Activated gamma-delta T cell treated with anti-CD3 and anti-CD28 coated beads, Interleukin-2, amount 50 U/mL, for 16 hours (primary cell): Measurements from ENCODE around the gene RGL3.
"Not testable (repeated sequence)": the region's sequence is repeated elsewhere in the genome, so short reads cannot be mapped to it uniquely, and the experiment has no call there.

Source experiments
- DNase-seq: peaks from one replicate; pipeline ENCODE4 v3.0.0-alpha.2; 2020; ENCODE audit warnings: low read depth

RGL3 gene

DNA sequence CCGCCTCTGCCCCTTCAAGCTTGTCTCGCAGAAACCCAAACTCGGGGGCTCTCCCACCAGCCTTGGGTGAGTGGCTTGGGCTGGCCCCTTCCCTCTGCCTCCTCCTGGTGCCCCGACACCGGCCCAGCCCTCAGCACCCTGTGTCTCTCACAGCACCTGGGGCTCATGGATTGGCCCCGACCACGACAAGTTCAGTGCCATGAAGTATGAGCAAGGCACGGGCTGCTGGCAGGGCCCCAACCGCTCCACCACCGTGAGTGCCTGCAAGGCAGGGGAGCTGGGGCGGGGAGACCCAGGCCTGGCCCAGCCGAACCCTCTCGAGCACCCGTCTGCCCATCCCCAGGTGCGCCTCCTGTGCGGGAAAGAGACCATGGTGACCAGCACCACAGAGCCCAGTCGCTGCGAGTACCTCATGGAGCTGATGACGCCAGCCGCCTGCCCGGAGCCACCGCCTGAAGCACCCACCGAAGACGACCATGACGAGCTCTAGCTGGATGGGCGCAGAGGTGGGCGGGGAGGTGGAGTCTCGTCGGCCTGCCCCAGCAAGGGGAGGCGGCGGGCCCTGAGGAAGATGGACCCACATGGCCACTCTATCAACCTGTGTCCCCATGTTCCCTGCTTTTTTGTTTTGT is 29.9 kb upstream of the RGL3 start:
- no peak for DNase-seq

DNA sequence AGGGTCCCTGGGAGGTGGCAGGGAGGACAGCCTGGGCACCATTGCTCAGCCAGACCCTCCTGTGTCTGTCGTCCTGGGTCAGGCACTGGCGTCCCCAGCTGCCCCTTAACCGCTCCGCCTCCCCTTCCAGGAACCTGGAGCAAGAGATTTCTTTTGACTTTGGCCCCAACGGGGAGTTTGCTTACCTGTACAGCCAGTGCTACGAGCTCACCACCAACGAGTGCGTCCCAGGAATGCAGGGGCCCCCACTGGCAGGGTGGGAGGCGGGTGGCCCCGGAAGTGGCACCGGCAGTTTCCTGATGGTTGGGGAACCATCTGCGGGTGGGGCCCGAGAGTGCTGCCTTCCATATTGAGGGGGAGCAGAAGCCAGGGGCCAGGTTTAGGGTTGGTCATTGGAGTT is 29.3 kb upstream of the RGL3 start:
- DNase-seq: no peak

DNA sequence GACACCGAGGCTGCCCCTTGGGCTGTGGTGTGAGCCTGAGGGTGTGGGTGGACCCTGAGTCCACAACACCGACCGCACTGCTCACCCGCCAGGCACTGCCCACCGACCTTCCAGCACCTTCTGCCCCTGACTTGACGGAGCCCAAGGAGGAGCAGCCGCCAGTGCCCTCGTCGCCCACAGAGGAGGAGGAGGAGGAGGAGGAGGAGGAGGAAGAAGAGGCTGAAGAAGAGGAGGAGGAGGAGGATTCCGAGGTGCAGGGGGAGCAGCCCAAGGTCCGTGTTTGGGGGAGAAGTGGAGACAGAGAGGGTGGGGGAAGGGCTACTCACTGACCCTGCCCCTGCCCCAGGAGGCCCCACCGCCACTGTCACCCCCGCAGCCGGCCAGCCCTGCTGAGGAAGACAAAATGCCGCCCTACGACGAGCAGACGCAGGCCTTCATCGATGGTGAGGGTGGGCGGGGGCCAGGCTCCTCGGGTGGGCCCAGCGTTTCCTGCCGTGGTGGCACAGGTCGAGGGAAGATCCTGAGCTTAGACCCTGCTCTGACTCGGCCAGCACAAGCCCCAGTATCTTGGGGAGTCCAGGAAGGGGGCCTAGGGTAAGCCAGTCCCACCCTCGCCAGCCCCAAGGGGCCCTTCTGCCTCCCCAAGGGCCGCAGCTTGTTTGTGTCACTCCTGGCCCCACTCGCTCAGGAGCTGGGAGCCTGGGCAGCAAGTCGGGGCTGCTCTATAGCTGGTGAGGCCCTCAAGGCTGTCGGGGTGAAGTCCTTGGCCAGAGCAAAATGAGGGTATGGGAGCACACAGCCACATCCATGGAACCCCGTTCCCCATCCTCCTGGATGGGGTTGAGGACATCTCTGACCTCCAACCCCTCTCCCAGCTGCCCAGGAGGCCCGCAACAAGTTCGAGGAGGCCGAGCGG is 28.5 kb upstream of the RGL3 start:
- DNase-seq: no peak

DNA sequence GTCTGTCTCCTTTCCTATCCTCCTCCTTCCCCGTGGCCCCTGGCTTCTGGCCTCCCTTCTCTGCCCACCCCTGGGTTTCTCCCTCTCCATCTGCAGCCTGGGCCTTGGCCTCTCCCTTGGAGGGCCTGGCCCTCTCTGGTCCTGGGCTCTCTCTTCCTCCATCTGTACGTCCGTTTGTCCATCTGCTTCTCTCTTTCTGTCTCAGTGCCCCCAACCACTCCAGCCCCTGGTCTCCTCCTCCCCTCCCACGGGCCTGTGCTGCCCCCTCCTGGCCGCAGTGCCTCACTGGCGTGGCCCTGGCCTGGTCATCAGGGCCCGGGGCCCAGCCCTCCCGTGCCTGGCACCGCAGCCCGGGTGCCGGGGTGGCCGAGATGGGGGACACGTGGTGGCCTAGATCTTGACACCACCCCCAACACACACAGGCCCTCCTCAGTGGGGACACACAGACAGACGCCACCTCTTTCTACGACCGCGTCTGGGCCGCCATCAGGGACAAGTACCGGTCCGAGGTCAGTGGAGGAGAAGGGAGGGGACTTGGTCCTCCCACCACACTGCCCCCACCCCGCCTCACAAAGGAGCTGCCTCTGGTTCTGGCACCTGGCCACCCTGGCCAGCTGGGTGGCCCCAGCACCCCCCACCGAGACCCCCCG is 27.7 kb upstream of the RGL3 start:
- no peak for DNase-seq

DNA sequence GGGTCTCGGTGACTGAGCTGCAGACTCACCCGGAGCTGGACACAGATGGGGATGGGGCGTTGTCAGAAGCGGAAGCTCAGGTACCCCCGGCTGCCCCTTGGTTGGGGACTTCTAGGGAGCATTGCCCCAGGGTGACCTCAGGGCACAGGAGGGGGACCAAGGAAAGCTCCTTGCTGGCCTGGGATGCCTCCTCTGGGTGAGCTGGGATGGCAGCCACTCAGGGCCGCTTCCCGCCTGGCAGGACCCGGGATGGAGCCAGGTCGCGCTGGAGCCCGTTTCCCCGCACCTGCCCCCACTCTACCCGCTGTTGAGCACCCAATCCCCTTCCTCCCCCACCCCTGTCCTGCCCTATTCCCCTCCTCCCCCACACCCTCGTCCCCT is 27.1 kb upstream of the RGL3 start:
- no peak for DNase-seq

DNA sequence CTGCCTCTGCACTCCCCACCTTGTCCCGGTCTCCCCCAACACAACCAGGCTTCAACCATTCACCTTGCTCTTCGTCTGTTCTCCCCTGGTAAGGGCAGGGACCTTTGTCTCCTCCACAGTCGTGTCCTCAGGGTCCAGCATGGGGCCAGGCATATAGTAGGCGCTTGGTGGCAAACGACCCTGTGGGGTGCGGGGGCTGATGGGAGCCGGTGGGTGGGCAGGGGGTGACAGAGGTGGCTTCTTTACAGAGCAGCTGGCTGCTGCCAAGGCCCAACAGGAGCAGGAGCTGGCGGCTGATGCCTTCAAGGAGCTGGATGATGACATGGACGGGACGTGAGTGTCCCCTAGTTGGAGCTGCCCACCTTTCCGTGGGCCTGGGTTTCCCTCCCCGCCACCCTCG is 26.0 kb upstream of the RGL3 start:
- DNase-seq: no peak

DNA sequence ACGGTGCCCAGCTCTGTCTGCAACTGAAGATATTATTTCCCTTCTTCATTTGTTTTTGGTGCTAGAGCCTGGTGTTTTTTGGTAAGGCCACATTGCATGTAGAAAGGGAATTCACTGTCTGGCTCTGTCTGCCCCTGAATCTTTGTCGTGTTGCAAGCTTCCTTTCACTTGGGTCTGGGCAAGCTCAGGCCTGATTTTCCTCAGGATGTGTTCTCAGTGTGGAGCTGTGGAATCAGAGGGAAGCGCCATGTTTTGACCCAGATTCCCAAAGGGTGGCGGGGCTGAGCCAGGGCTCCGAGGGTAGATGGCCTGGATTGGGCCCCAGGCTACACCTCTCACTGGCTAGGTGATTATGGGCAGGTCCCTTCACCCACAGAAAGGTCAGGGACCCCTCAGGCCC is 24.9 kb upstream of the RGL3 start:
- DNase-seq: no peak

DNA sequence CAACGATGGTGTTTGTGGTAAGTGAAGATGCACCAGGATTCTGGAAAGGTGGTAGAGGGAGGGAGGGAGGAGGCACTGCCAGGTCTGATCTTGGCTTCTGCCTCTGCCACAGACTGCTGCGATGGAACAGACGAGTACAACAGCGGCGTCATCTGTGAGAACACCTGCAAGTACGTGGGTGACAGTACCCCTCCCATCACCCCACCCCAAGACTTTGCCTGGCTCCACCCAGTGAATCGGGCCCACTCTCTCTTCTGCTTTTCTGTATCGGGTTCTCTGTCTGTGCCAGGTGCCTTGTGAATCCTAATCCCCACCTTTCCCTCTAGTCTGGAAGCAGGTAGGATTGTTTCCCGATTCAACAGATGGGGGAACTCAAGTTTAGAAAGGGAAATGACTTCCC is 18.8 kb upstream of the RGL3 start:
- no peak for DNase-seq

DNA sequence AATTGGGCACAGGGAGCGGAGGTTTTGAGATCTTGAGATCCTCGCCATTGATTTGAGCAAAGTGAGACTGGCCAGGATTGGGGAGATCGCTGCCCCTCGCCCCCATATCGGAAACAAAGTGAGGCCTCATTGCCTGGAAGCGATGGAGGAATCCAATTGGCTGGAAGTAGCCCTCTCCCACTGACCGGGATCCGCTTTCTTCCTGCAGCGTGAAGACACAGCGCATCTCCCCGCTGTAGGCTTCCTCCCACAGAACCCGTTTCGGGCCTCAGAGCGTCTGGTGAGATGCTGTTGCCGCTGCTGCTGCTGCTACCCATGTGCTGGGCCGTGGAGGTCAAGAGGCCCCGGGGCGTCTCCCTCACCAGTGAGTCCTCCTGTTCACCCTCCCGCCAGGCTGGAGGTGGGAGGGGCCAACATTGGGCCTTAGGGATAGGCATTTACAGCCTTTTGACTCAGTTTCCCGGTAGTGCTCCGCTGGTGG is 16.8 kb upstream of the RGL3 start:
- DNase-seq: no peak

DNA sequence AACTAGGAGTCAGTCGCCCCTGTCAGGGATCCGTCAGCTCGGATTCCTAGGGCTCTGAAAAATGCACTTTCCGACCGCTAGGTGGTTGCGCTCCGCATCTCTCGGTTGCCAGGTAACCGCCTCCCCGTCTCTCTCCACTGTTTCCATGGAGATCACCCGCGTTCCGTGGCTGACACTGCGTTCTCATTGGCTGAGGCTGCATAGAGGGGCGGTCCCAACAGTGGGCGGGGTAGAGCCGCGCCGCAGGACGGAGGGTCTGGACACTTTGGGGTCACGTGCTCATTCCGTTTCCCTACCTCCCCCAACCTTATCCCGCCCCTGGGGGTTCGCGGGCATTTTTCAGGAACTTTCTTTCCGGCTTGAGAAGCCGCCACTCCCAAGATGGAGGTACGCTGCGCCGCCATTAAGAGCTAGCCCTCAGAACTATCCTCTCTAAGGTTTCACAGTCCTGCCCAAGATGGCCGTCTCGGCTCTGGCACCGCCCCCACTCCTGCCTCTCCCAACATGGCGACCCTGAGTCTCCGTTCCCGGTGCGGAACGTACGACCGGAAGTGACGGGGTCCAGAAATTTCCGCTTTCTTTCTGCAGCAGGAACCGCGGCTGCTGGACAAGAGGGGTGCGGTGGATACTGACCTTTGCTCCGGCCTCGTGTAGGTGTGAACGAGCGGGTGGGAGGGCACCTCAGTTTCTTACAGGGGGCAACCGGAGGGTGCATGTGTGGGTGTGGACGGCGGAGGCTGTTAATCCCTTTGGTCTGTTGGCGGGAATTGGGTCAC is 16.1 kb upstream of the RGL3 start, which contains the start of the genes ODAD3 and PRKCSH:
ODAD3 (minus strand) TSS at position 65 of the 776 bp plus-strand sequence. CDS start 105 bp downstream, outside the sequence.
PRKCSH (plus strand) TSS at position 579 of the 776 bp plus-strand sequence. CDS start 483 bp downstream, outside the sequence.
- peak; percentile 97 for DNase-seq

DNA sequence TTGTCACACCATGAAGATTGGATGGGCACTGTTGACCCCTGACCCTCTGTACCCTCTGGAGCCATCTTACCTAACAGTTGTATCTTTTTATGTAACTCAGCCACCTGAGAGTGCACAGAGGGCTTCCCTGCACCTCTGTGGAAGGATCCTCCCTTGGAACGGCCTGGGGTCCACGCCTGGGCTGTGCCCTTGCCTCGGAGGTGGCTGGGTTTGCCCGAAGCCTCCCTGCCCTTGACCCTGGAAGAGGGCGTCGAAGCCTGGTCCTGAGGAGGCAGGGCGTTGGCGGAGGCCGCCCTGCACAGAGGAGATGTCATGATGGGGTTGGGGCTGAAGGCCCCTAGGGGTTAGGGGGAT is 15.6 kb upstream of the RGL3 start:
- no peak for DNase-seq

DNA sequence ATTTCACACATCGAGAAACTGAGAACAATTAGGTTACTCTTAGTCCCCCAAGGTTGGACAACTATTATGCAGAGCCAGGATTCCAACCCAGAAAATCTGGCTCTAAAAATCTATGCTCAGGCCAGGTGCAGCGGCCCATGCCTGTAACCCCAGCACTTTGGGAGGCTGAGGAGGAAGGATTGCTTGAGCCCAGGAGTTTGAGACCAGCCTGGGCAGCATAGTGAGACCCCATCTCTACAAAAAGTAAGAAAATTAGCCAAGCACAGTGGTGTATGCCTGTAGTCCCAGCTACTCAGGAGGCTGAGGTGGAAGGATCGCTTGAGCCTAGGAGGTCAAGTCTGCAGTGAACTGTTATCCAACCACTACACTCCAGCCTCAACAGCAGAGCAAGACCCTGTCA is 14.4 kb upstream of the RGL3 start:
- not testable (repeated sequence) for DNase-seq

DNA sequence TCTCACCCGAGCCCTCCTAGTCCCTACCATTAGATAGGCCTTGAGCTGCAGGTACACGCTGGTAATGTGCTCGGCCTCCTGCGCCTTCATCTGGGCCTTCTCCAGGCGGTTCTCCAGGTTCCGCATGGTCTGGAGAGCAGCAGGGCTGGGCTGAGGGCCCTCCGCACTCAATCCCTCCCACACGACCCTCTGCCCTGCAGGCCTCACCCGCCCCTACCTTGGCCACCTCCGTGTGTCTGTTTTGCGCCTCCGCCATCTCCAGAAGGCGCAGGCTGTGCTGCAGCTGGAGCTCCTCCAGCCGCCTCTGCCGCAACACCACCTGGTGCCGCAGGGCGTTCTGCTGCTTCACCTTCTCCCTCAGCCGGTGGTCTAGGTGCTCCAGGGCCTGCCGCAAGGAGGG is 7.5 kb upstream of the RGL3 start:
- no peak for DNase-seq

DNA sequence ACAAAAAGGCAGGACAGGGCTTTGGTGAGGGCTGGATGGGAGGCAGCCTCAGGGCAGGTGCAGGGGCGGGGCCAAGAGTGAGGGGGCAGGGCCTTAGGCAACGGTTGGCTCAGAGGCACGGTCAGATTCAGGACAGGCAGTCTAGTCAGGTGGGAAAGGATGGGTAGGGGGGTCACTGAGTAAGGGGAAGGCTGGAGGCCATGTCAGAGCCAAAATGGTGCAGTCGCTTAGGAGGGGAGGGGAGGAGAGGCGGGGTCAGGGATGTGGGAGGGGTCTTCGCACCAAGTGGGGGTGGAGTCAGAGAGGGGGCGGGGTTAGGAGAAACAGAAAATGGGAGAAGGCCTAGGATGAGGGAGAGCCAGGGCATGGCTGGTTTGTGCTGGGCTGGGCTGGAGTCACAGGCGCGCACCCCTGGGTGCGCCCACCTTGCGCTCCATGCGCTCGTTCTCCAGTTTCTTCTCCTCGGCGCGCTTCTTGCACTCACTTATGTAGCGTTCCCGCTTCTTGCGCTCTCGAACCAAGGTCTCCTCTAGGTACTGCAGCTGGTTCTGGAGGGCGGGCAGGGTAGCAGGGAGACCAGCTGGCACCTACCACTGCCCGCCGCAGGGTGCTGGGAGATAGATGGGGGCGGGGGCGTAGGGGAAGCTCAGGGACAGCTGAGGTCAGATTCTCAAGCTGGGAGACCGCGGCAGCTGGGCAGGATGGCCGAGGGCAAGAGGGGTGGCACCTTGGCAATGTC is 6.8 kb upstream of the RGL3 start:
- DNase-seq: no peak

DNA sequence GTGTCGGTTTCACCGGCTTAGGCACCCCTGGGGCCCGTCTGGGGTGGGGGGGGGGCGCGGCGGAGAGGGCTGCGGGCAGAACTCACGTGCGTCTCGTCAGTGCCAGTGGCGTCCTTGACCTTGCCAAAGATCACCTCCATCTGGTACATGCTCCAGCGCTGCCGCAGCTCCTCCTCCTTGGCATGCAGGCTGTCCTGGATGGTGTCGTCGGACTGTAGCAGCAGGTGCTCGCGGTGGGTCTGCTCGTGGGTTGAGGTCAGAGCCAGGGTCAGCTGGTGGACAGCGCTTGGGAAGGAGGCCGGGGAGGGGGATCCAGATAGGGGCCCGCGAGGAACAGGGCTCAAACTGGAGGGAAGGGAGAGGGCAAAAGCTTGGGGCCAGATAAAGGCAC is 4.7 kb upstream of the RGL3 start:
- no peak for DNase-seq

DNA sequence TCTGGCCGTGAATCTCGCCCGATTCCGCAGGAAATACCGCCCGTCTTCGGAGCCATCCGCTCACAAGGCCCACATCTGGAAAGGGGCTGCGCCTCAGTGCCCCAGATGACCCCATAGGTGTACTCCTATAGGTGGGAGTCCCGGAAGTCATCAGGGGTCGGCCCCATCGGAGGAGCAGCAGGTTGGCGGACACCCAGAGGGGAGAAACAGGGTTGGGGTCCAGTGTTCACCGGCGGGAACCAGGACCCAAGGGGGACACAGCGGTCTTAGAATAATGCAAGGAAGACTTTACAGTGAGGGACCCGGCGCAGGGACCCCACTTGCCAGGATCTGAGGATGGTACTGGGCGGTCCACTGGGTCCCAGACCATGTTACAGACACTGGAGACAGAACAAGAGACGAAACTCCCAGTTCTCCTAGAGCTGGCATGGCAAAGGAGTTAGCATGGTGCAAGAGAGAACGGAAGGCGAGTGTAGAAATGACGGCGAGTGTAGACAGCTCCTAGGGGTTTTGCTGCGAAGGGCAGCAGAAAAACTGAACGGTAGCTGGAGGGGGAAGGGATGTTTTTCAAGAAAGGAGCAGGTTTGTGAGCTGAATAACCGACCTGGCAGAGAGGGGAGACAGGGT is 4.2 kb upstream of the RGL3 start:
- no peak for DNase-seq

DNA sequence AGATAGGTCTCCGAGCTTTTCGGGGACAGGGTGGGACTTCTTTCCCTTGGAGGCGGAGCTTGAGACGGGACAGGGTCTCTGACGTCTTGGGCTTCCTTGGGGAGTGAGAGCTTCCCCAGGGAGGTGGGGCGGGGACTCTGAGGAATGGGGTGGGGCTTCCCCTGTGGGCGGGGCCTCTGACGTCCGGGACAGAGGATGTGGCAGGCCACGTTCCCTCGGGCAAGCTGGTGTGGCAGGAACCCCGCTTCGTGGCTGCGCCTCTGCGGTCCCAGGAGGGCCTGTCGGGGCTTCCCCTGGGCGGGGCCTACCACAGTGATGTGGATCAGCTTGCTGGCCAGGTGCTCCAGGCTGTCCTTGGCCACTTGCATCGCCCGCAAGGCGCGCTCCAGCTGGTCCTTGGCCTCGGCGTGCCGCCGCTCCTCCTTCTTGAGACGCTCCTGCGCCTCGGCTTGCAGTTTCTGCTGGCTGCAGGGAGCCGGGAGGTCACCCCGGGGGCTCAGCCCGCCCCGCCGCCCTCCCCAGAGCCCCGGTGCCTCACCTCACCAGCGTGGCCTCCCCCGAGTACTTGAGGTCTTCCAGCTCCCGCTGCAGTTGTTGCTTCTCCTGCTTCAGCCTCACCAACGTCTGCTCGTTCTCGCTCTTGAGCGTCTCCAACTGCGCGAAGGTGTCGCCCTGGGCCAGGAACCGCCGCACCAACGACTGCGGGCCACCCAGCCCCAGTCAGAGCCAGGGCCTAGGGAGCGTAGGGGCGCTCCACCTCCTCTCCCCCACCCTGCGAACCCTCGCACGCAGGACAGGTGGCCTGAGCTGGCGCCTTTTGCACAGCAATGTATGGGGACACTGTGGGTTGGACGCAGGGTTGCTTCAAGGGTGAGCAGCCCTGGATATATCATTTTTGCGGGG is 3.3 kb upstream of the RGL3 start:
- no peak for DNase-seq

DNA sequence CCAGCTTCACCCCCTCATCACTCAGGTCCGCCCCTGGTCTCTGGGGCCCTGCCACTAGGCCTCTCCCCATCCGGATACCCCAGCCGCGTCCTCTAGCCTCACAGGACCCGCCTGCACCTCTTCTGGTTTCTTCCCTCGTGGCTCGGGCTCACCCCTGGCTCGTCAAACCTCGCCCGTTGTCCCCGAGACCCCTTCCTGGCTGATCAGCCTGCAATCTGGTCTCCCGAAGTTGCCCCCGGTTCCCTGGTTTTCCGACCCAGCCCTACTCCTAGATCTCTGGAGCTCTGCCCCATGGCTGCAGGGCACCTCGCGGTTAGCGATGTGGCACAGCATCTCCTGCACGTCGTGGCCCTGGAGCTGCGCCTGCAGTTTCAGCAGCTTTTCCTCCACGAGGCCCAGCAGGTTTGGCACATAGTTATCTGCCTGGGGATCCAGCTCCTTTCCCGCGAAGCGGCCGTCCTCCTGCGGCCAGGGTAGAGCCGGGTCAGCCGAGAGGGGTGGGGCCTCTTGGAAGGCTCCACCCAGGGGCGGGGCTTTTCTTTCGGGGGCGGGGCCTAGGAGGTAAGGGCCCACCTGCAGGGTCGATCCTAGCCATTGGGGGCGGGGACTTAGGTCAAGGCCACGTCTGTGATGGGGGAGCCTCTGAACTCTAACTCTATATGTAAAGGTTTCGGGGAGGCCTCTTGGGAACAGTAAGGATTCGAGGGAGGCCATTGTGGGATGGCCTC is 2.4 kb upstream of the RGL3 start:
- no peak for DNase-seq
